GM18499 (cell line): Measurements from ENCODE around the gene A1CF.

ENCODE experiments used
- ATAC-seq: cut with Tn5 transposase; IDR thresholded peaks from one replicate; pipeline ENCODE4 v1.9.1; 2021; ENCODE audit warnings: moderate number of reproducible peaks; ENCODE audit not compliant: insufficient read depth, unreplicated experiment

Gene A1CF

GRCh38 chr10:50874723-50875122, 10.7 kb downstream of the A1CF start:
- ATAC-seq = no peak

DNA sequence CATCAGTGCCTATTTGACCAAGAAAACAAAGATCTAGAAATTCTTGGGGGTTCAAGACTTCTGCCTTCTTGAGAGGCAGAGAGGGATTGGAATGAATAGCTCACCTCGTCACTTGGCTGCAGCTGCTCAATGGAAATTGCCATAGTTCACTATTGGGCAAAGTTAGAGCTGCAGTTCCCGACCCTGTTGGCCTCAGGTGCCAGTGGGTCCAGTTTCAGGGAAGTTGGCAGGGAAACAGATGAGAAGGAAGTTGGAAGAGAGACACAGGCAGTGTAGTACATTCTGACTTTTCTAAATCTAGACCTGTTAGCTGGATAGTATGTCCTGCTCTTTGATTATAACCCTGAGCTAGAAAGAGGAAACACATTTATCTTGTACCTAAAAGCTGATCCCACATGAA, 19.1 kb downstream of the A1CF start:
- no peak for ATAC-seq

DNA sequence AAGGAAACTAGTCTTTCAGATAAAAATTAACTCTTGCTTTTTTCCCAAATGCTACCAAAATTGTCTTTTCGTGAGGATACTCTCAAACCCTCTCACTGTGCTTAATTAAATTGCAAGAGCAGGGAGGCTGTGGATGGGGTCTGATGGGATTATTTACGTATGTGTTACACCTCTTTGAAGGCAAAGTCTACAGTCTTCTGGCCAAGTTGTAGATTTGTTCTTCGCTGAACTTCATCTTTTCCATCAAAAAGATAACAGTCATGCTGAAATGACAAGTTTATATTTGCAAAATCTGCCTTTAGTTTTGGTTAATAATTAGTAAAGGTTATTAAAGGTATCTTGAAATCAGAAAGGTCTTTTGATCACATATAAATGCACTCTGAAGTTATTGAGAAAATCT, 22.7 kb downstream of the A1CF start:
- no peak for ATAC-seq

DNA sequence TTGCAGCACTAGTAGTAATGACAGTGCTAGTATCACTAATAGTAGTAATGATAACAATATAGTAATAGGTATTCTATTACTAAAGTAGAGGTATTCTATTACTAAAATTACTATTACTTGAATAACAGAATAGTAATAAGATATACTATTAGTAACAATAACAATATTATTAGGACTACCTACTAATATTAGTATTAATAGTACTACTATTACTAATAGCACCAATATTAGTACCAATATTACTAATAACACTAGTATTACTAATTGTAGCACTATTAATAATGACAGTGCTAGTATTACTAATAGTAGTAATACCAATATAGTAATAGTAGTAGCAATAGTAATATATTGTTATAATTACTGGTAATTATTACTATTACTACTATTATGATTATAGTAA, 24.1 kb downstream of the A1CF start:
- no peak for ATAC-seq

- ATAC-seq = no peak
These were observed 27.8 kb downstream of the A1CF start for GRCh38 chr10:50857579-50857978.

DNA sequence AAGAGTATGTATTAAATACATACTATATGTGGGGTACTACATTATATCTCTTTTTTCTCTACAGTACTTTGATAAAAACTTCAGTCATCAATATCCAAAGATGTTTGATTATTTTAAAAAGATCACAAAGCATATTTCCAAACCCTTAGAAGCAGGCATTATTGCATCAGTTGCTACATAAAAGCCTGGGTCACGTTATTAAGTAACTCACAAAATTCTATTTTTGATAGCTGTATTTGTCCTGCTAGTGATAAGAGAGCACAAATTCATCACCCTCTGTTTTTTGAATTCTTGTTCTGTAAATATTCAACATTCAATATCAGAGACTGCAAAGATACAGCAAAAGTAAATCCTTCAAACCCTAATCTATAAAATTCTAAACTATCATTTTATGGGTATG, 30.0 kb downstream of the A1CF start:
- no peak for ATAC-seq

GRCh38 chr10:50855015-50855414, 30.4 kb downstream of the A1CF start:
- no peak for ATAC-seq

GRCh38 chr10:50853557-50853956, 31.9 kb downstream of the A1CF start:
- no peak for ATAC-seq

GRCh38 chr10:50851884-50852671, 33.3 kb downstream of the A1CF start:
- ATAC-seq = no peak

DNA sequence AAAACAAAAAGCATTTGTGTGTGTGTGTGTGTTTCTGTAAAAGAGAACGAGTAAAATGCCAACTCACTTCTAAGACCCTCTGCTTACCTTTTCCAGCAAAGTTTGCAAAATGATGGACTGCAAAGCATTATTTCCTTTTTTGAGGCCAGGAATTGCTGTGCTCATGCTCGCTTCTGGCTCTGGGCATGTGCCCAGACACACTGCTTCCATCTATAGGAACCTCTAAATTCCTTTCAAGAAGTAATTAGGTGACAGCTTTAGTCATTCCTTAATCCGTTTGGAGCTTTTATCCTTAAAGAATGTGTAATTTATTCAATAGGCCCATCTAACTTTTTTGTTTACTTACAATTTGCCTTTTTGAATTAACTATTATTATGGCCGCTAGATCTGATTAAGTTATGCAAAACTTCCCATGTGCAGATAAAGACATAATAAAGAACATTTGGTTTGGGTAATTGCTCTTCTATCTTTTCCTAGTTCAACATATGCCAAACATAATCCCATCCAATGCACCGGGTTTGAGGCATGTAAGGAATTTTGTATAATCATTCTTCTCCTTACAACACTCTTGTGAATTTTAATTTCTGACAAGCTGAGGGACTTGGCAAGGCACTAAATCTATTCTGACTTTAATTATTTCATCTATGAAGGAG, 34.7 kb downstream of the A1CF start:
- ATAC-seq = no peak

- no peak for ATAC-seq
These were observed 38.7 kb downstream of the A1CF start for GRCh38 chr10:50846753-50847152.

DNA sequence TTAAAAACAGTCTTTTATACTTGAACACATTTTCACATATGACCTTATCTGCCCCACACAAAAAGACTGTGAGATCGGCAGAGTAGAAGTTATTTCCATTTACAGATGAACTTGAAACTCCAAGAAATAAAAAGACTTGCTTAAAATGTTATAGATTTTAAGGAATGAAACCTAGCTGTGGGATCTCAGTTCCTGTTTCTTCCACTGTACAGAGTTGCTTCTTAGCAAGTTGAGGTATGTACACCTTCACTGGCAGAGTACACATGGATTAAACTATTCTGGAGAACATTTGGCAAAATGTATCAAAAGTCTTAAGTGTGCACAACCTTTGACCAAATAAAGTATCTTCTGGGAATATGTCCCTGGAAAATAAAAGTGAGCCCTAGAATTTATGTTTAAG, 48.3 kb downstream of the A1CF start:
- ATAC-seq = no peak

GRCh38 chr10:50832171-50832751, 53.2 kb downstream of the A1CF start:
- no peak for ATAC-seq

GRCh38 chr10:50830066-50830465, 55.4 kb downstream of the A1CF start:
- ATAC-seq = no peak

- ATAC-seq = no peak
These were observed 60.6 kb downstream of the A1CF start for GRCh38 chr10:50824782-50825181.

GRCh38 chr10:50823789-50824188, 61.6 kb downstream of the A1CF start:
- no peak for ATAC-seq

GRCh38 chr10:50809596-50809995, 75.8 kb downstream of the A1CF start:
- ATAC-seq = no peak

DNA sequence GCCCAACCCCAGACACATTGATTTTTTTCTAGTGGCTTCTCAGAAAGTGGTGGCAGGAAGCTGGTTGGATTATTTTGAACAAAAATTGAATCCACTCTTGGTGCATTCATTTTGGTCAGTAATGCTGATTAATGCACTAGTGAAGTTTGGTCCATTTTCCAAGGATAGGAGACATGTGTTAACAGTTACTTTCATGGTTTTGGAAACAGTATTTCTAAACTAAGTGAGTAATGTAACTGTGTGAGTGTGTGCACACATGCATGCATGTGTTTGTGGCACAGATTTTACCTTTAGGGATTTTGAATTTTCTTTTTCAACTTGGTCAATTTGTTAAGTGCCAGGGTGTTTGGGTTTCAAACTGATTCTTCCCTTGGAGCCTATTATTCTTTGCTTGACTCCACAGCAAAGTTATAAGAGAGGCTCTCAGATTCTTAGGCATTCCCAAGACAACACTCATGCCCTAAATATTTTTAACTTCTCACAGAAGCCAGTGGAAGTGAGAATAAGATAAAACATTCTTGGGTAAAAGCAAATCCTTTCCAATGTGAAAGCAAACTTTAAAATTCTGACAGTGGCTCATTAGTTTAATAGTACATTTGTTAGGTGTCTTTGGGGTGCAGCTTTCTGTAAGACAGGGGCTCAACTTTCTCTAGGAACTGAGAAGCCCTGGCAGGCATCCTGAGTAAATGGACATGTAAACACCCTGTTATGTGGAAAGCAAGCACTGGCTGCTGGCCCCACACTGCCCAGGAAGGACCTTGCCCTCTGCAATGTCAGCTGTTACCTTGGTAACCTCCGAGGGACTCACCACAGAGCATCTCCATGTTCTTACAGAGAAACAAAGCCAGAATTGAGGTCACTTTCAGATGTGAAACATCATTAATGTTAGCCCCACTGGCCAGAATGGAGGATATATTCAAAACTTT, 77.3 kb downstream of the A1CF start:
- ATAC-seq = no peak

DNA sequence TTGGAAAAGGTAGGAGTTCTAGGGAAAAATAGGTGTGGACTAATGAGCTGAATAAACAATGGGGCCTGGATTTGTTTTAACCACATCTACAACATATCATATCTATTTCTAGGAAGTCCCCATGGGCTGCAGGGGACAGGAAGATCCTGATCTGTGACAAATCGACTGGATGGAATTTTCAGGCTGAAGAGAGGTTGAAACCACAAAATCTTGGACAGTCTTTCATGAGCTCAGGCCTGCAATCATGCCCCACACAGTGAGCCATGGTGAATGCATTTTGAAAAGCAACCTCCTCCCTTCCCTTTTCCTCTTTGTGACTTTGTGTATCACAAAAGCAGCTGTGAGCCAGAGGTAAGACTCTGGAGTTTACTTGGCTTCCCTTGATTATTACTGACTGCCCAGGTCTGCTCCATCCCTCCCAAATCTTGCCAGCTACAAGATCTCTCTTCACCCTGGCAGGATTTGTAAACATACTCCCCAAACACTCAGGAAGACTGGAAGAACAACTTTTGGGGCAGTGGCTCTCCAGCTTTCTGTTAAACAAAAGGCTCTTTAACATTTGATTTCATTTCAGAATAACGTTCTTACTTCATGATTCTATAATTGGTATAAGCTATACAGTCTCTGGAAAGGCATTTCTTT, 79.3 kb downstream of the A1CF start:
- no peak for ATAC-seq

DNA sequence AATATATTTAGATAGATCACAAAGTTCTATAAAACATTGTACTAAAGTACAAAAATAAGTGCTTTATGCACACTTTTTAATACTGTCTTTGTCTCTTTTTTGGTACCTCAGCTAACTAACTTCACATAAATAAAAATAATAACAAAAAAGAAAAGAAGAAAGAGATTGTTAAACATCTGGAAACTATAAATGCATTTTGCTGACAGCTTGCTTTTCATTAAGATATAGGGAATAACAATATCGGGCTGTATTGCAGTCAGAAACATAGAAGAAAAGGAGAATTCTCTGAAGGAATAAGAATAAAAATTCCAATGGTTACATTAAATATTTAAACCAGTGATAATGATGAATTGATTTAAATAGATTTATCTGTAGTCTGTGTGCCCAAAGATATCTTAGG, 85.8 kb downstream of the A1CF start:
- ATAC-seq = no peak
